GM19455 (cell line): ENCODE data around the gene LZTR1.
"Not testable (repeated sequence)": the region's sequence is repeated elsewhere in the genome, so short reads cannot be mapped to it uniquely, and the experiment has no call there.

Experiments used
- ATAC-seq: cut with Tn5 transposase; IDR thresholded peaks from one replicate; pipeline ENCODE4 v1.9.1; 2021; ENCODE audit not compliant: unreplicated experiment

LZTR1 gene

GRCh38 chr22:21030621-21031544 is 48.8 kb downstream of the LZTR1 start:
- ATAC-seq = no peak

- ATAC-seq = no peak
Measured at GRCh38 chr22:21031545-21032036, 49.5 kb downstream of the LZTR1 start.

GRCh38 chr22:21032037-21032867 is 50.2 kb downstream of the LZTR1 start, which contains the start of gene SLC7A4:
SLC7A4 (minus strand) TSS chr22:21032561; CDS start chr22:21031812, 749 bp downstream.
- ATAC-seq = no peak

- ATAC-seq = no peak
Measured at GRCh38 chr22:21032868-21033688, 51.0 kb downstream of the LZTR1 start.

GRCh38 chr22:21033895-21034294 is 51.8 kb downstream of the LZTR1 start:
- no peak for ATAC-seq

GRCh38 chr22:21034989-21035388 is 52.9 kb downstream of the LZTR1 start:
- no peak for ATAC-seq

GRCh38 chr22:21038405-21038804 is 56.3 kb downstream of the LZTR1 start:
- ATAC-seq = no peak

- ATAC-seq = not testable (repeated sequence)
Measured at GRCh38 chr22:21039158-21039557, 57.1 kb downstream of the LZTR1 start.

GRCh38 chr22:21041937-21042336 is 59.8 kb downstream of the LZTR1 start:
- no peak for ATAC-seq

GRCh38 chr22:21042978-21043859 is 61.1 kb downstream of the LZTR1 start:
- no peak for ATAC-seq

- ATAC-seq = no peak
Measured at GRCh38 chr22:21043860-21044535, 61.9 kb downstream of the LZTR1 start.

GRCh38 chr22:21044931-21045584 is 63.0 kb downstream of the LZTR1 start:
- no peak for ATAC-seq

GRCh38 chr22:21045585-21046294 is 63.6 kb downstream of the LZTR1 start, which contains the start of gene LRRC74B:
LRRC74B (plus strand) TSS chr22:21045946; CDS start chr22:21045987, 41 bp downstream.
- peak; percentile 83 for ATAC-seq

- ATAC-seq = no peak
Measured at GRCh38 chr22:21047035-21047661, 65.1 kb downstream of the LZTR1 start.

GRCh38 chr22:21047730-21048129 is 65.6 kb downstream of the LZTR1 start:
- no peak for ATAC-seq

- ATAC-seq = not testable (repeated sequence)
Measured at GRCh38 chr22:21048448-21048847, 66.4 kb downstream of the LZTR1 start.
